Panc1 (cell line): Measurements from ENCODE around the gene GUCY2D. TPM values are rescaled to one million over a fixed set of nuclear protein-coding genes. Genes with fewer than 3 reads are reported as not detected.

Experiments used
- ATAC-seq: fragments of 200-7000 bp; cut with Tn5 transposase; 2 replicates; pipeline ENCODE4 v1.9.1; 2020; ENCODE audit warnings: mild to moderate bottlenecking, moderate library complexity
- BruUV-seq: library from RNA; stranded (reverse); fragments of 400-500 nt; replicated peaks from 2 replicates; lab custom pipeline; 2021; lab: Mats Ljungman, UMichigan
- CTCF ChIA-PET: fragments of 300-600 bp; sonication (Branson Sonifier 250); formaldehyde crosslinking; loops from one replicate; lab custom pipeline; 2022; ENCODE audit warnings: antibody characterized with exemption; lab: Charles Lee
- POLR2A ChIA-PET: fragments of 300-600 bp; sonication (Branson Sonifier 250); formaldehyde crosslinking; loops from one replicate; lab custom pipeline; 2022; ENCODE audit warnings: antibody characterized with exemption; lab: Charles Lee
- DNase-seq: peaks from one replicate; pipeline ENCODE4 v3.0.0-alpha.2; 2010; ENCODE audit warnings: low read depth, low spot score
- H3K27ac ChIP-seq: 2 replicates; pipeline ENCODE4 v1.5.1; 2011; ENCODE audit warnings: mild to moderate bottlenecking, low read length, inconsistent platforms
- H3K27me3 ChIP-seq: fragments of 200-500 bp; sonication (Bioruptor generic); 2 replicates; pipeline ENCODE4 v1.6.0; 2014; ENCODE audit warnings: low read length, inconsistent platforms; ENCODE audit not compliant: control insufficient read depth, insufficient read depth
- H3K36me3 ChIP-seq: fragments of 200-500 bp; sonication (Bioruptor generic); 2 replicates; pipeline ENCODE4 v1.5.1; 2014; ENCODE audit warnings: inconsistent platforms, mild to moderate bottlenecking, low read length, moderate library complexity; ENCODE audit not compliant: control insufficient read depth, insufficient read depth
- H3K4me1 ChIP-seq: 2 replicates; pipeline ENCODE4 v1.5.1; 2011; ENCODE audit warnings: inconsistent platforms, mild to moderate bottlenecking, low read length, moderate library complexity; ENCODE audit not compliant: control insufficient read depth, insufficient read depth
- H3K4me3 ChIP-seq, 2 experiments: 2 replicates each; pipeline ENCODE4 v1.5.1; 2011 to 2012; ENCODE audit warnings: low read depth in 2 of 2, low read length in 2 of 2, mild to moderate bottlenecking in 2 of 2, inconsistent platforms in 1 of 2, moderate library complexity in 1 of 2
- H3K9me3 ChIP-seq: fragments of 200-500 bp; sonication (Bioruptor generic); 2 replicates; pipeline ENCODE4 v1.5.1; 2014; ENCODE audit warnings: low read depth, mild to moderate bottlenecking, inconsistent platforms, low read length, moderate library complexity; ENCODE audit not compliant: control insufficient read depth, insufficient read depth
- CTCF ChIP-seq: fragments of 450-650 bp; IDR thresholded peaks from 2 replicates; pipeline ENCODE4 v1.5.1; 2017; ENCODE audit warnings: mild to moderate bottlenecking
- POLR2AphosphoS5 ChIP-seq: IDR thresholded peaks from 2 replicates; pipeline ENCODE4 v1.6.1; 2012; ENCODE audit warnings: mild to moderate bottlenecking, low read depth, low read length, moderate library complexity
- REST ChIP-seq, 2 experiments: IDR thresholded peaks; 2 replicates each; pipeline ENCODE4 v1.6.1; 2011 to 2012; ENCODE audit warnings: low read depth in 2 of 2, control low read depth in 1 of 2, low read length in 1 of 2, mild to moderate bottlenecking in 1 of 2, moderate library complexity in 1 of 2; ENCODE audit not compliant: insufficient read depth in 1 of 2
- SIN3A ChIP-seq: IDR thresholded peaks from 2 replicates; pipeline ENCODE4 v1.6.1; 2012; ENCODE audit warnings: low read depth, mild to moderate bottlenecking, low read length, moderate library complexity, borderline replicate concordance; ENCODE audit not compliant: insufficient read depth
- TCF7L2 ChIP-seq: IDR thresholded peaks from 2 replicates; pipeline ENCODE4 v1.6.1; 2011; ENCODE audit warnings: mild to moderate bottlenecking, low read depth, low read length, inconsistent platforms
- in situ Hi-C: cut with HindIII; loops from 2 replicates; pipeline ENCODE4 v1.10.0; 2016; ENCODE audit warnings: low sequenced_read_pairs, low pct_unique_long_range_greater_than_20kb
- intact Hi-C: fragments of 100-400 bp; cut with micrococcal nuclease; formaldehyde crosslinking; loops from one replicate; pipeline ENCODE4 v1.10.0; 2022; ENCODE audit not compliant: unreplicated experiment
- total RNA-seq: library from RNA; stranded (reverse); gene quantifications from one replicate; pipeline ENCODE4 v1.2.1, GENCODE V29; 2021; ENCODE audit not compliant: unreplicated experiment

Gene GUCY2D
- total RNA-seq, 1 experiment from 2014 or later: not detected

GRCh38 chr17:8048236-8048635 is 45.8 kb downstream of the GUCY2D start:
- POLR2A ChIA-PET: no interaction called here
- no TSS peak for BruUV-seq
- in situ Hi-C loops (no loop called here), intact Hi-C loops (no loop called here)
- Histone ChIP-seq H3K9me3 (no peaks in the 10 kb centered on the region), H3K36me3 (no peaks in the 10 kb centered on the region), H3K4me3 (no peak overlapping the region), H3K27me3 (no peaks in the 10 kb centered on the region), H3K4me1 (no peaks in the 10 kb centered on the region), H3K27ac (no peak overlapping the region)
- no peak for ATAC-seq
- TF ChIP-seq SIN3A (no peak), TCF7L2 (no peak), POLR2AphosphoS5 (no peak), CTCF (no peak), REST (IDR thresholded peaks at IDR 0.05; ENCODE audit: insufficient read depth in 1 of 2, low read depth in 2 of 2, low read length in 1 of 2) (no peak)
- CTCF ChIA-PET: interaction anchor here (0.6 kb wide), 1 partner anchor 312 kb away, joined by 3 read pairs; no protein-coding TSS in a partner anchor
- DNase-seq: no peak

- ChIA-PET POLR2A (interaction anchor here (0.6 kb wide), 1 partner anchor 192 kb away, joined by 4 read pairs; the partner anchor contains the start of gene NAA38), CTCF (no interaction called here)
- Histone ChIP-seq H3K36me3 (no peaks in the 10 kb centered on the region), H3K4me3 (no peak overlapping the region), H3K9me3 (no peaks in the 10 kb centered on the region), H3K27me3 (no peaks in the 10 kb centered on the region), H3K27ac (no peak overlapping the region), H3K4me1 (no peaks in the 10 kb centered on the region)
- TF ChIP-seq TCF7L2 (no peak), SIN3A (no peak), REST (IDR thresholded peaks at IDR 0.05; ENCODE audit: insufficient read depth in 1 of 2, low read depth in 2 of 2, low read length in 1 of 2) (no peak), POLR2AphosphoS5 (no peak), CTCF (no peak)
- DNase-seq (no peak), ATAC-seq (no peak)
- intact Hi-C loops (no loop called here), in situ Hi-C loops (no loop called here)
- no TSS peak for BruUV-seq
These were observed 46.3 kb downstream of the GUCY2D start for GRCh38 chr17:8048736-8049135.
